Astrocyte of the cerebellum (primary cell): ENCODE measurements around the gene LIMCH1.

Source experiments
- DNase-seq: peaks from one replicate; pipeline ENCODE4 v3.0.0-alpha.2; 2011; ENCODE audit warnings: low read depth
- H3K4me3 ChIP-seq: 2 replicates; pipeline ENCODE4 v1.5.1; 2011; ENCODE audit warnings: mild to moderate bottlenecking, low read depth, low read length, moderate library complexity
- in situ Hi-C: cut with HindIII; loops from 2 replicates; pipeline ENCODE4 v1.10.0; 2017; ENCODE audit warnings: low sequenced_read_pairs
- TF ChIP-seq, protein P1 (sequence below): IDR thresholded peaks from 2 replicates; pipeline ENCODE4 v1.5.1; 2012; ENCODE audit warnings: low read length, low read depth, moderate library complexity, mild to moderate bottlenecking; ENCODE audit errors: missing control alignments

The LIMCH1 gene

DNA sequence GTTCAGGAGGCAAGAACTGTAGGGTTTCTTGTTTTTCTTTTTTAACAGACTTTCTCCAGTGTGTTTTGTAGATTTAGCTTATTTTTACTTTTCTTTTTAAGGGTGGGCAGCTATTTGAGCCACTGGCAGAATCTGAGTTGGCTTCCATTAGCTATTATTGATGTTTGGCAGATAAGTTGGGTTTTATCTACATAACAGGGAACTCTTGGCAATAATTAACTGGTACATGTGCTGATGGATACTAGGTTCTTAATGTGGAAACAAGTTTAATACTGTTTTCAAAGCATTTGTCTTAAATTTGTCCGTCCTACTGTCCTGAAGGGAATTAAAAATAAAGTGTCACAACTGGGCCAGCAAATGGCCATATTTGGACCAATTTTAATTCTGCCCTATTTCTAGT lies 130.1 kb downstream of the LIMCH1 start:
- TF ChIP-seq, protein P1, sequence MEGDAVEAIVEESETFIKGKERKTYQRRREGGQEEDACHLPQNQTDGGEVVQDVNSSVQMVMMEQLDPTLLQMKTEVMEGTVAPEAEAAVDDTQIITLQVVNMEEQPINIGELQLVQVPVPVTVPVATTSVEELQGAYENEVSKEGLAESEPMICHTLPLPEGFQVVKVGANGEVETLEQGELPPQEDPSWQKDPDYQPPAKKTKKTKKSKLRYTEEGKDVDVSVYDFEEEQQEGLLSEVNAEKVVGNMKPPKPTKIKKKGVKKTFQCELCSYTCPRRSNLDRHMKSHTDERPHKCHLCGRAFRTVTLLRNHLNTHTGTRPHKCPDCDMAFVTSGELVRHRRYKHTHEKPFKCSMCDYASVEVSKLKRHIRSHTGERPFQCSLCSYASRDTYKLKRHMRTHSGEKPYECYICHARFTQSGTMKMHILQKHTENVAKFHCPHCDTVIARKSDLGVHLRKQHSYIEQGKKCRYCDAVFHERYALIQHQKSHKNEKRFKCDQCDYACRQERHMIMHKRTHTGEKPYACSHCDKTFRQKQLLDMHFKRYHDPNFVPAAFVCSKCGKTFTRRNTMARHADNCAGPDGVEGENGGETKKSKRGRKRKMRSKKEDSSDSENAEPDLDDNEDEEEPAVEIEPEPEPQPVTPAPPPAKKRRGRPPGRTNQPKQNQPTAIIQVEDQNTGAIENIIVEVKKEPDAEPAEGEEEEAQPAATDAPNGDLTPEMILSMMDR = no peak
- DNase-seq = no peak
- no peak overlapping the region for H3K4me3 ChIP-seq
- in situ Hi-C loops = no loop called here

DNA sequence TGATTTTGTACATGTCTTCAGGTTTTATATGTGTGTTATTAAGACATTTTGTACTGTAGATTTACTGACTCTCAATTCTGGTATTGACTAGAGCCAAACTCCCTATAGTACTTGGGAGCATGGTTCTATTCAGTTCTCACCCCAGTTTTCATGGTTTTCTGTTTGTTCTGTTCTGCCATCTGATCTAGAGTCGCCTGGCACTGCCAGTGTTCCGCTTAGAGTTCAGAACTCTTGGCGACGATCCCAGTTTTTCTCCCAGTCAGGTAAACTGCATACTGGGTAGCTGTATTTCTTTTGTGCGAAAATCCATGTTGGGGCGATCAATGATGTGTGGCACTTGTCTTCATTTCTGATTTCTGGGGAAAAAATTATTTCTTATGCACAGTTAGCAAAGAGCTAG lies 132.6 kb downstream of the LIMCH1 start:
- in situ Hi-C loops = no loop called here
- TF ChIP-seq, protein P1 = no peak
- H3K4me3 ChIP-seq = no peak overlapping the region
- no peak for DNase-seq

DNA sequence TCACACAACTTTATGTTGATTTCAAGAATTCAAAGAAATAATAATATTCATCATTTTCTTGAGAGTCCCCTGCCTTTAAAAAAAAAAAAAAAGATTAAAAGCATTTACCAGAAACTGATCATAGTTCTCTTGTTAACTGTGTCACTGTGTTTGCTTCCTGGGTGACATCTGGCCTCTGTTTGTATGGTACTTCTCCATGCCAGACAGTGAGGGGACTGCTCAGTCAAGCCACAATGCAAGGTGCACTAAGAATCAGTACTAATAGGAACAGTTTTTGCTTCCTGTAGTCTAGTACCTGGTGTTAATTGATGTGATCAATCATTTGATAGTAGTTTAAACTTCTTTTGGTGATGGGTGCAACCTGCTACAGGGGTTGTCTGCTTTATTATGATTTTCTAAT lies 133.0 kb downstream of the LIMCH1 start:
- H3K4me3 ChIP-seq = no peak overlapping the region
- DNase-seq = no peak
- in situ Hi-C loops = no loop called here
- TF ChIP-seq, protein P1 = no peak

DNA sequence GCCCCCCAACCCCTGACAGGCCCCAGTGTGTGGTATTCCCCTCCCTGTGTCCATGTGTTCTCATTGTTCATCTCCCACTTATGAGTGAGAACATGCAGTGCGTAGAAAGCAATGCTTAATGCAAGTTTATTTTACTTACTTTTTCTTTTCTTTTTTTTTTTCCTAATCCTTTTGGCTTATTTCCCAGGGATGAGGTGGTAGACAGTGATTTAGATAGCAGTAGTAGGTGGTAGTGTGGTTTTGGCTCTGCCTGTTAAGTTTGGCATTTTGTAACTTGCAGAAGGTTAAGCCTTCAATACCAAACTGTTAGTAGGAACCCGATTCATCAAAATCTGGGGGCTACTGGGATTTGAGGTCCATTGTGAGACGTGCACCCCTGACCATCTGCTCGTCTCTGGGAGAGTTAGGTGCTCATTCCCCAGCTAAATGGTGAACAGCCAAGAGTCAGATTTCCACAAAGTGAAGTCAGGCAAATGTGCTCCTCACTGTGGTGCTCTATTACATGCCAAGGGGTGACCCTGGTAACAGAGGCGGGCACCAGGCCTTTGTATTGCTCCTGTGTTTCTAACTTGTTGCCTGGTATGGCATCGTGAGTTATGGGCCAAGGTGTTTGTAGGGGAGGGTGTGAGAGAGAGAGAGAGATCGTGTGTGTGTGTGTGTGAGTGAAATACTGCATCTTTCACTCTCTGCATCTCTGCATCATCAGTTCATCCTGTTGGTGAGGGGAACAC lies 140.3 kb downstream of the LIMCH1 start:
- no peak overlapping the region for H3K4me3 ChIP-seq
- DNase-seq = peak; percentile 20
- TF ChIP-seq, protein P1 = no peak
- in situ Hi-C loops = no loop called here

DNA sequence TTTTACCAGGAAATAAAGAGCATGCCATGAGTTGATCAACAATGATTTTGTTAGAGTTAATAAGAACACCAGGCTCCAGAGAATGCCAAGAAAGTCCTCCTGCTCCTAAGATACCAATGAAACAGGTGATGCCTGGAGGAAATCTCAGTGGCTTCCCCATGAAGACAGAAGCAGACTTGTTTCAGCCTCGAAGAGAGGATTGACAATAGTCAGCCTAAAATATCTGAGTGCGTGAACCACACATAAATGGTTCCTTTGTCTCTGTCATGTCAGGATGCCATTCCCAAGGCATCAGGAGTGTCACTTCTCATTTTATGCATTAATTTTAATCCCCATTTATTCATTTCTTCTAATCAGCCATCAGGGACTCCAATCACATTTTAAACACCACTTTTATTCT lies 141.0 kb downstream of the LIMCH1 start:
- no peak overlapping the region for H3K4me3 ChIP-seq
- in situ Hi-C loops = no loop called here
- TF ChIP-seq, protein P1 = no peak
- no peak for DNase-seq

DNA sequence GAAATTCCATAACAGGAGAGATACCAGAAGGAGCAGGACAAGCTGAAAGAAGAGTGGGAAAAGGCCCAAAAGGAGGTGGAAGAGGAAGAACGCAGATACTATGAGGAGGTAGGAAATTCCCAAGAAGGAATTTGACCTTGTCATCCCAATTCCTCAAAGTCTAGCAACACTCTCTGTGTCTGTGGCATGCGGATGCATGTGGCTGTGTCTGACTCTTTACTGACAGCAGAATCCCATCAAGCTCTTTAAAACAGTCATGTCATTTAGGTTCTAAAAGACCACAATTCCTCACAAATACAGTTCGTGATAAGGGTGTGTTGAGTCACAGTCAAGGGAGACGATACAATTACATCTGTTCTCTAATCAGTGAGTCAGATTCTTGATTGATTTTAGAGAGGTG lies 142.0 kb downstream of the LIMCH1 start:
- TF ChIP-seq, protein P1 = no peak
- in situ Hi-C loops = no loop called here
- no peak for DNase-seq
- no peak overlapping the region for H3K4me3 ChIP-seq

DNA sequence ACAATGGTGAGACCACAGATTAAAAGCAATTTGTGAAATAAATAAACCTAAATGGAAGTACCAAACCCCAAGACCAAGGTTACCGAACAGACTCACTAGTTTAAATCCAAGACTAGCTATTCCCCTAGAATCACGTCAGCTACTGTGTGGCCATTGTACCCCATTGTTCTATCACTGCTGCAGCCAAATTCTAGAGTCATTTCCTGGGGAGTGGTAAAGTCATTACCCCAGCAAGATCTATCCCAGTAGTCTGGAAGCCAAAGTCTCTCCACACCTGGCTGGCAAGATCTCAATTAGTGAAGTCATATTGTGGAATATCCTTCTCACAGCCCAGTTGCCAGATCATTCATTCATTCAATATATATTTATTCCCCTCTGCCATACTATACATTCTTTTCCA lies 143.1 kb downstream of the LIMCH1 start:
- no peak overlapping the region for H3K4me3 ChIP-seq
- DNase-seq = no peak
- TF ChIP-seq, protein P1 = no peak
- in situ Hi-C loops = no loop called here
